NCI-H748 (cell line): ENCODE results near the gene LRP4.
A peak's percentile ranks its signal among the peaks of the same experiment; 100 is the strongest.

Source experiments
- DNase-seq: peaks from one replicate; lab custom pipeline; 2025; ENCODE audit not compliant: unreplicated experiment; lab: John Stamatoyannopoulos, UW

LRP4 gene

GRCh38 chr11:46846510-46846830 is 71.9 kb downstream of the LRP4 start:
- no peak for DNase-seq

- peak; percentile 95 for DNase-seq
Observed at GRCh38 chr11:46845740-46846509, 72.4 kb downstream of the LRP4 start, which contains the start of gene CKAP5. Gene CKAP5 (minus strand): TSS chr11:46846280. CDS start chr11:46821231, 25,049 bp downstream.

GRCh38 chr11:46845440-46845739 is 73.0 kb downstream of the LRP4 start:
- DNase-seq: no peak

DNA sequence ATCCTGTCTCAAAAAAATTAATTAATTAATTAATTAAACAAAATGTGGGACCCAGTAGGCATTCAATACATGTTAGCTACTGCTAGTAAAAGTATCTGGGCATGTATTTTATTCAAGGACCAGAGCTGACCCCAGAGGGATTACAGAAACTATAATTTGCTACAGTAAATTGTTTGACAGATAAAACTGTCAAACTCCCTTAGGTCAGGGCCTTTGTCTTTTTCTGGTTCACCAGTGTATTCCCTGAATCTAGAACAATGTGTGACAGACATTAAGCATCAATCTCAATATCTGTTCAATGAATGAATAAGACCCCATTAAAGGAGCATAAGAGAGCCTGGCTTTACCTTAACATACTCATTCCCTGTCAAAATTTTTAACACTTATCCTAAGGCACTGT is 78.2 kb downstream of the LRP4 start:
- DNase-seq: no peak

- no peak for DNase-seq
Observed at GRCh38 chr11:46838501-46838900, 79.8 kb downstream of the LRP4 start.

DNA sequence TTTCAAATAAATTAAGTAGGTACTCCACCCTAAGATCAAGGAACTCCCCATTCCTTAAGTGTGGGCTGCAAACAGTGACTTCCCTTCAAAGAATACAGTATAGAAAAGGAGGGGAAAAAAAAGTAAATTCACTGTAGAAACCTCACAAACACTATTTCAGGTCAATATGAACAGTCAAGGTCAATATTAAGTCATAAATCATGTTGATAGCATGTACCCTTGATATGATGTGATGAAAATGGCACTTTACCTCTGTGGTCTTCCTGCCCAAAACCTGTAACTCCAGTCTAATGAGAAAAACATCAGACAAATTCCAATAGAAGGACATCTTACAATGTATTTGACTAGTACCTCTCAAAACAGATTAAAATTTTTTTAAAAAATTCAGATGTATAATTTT is 80.5 kb downstream of the LRP4 start:
- DNase-seq: no peak

DNA sequence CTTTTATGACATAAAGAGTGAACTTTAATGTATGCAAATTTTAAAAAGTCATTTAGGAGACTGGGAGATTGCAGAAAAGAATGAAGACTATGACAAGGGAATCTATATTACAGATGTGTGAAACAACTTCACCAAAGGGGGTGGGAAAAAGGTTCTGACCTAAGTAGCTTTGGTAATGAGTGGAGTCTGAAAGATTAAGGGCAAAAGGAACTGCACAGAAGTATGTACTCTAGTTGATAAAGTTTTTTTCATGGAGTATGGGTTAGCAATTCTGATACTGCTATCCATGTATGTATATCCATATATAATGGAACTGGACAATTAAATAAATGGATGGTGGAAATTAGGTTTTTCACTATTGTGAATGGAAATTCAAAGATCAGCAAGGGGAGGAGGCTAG is 81.5 kb downstream of the LRP4 start:
- no peak for DNase-seq

- no peak for DNase-seq
Observed at GRCh38 chr11:46836431-46836830, 81.9 kb downstream of the LRP4 start.

- no peak for DNase-seq
Observed at GRCh38 chr11:46835897-46836296, 82.5 kb downstream of the LRP4 start.

DNA sequence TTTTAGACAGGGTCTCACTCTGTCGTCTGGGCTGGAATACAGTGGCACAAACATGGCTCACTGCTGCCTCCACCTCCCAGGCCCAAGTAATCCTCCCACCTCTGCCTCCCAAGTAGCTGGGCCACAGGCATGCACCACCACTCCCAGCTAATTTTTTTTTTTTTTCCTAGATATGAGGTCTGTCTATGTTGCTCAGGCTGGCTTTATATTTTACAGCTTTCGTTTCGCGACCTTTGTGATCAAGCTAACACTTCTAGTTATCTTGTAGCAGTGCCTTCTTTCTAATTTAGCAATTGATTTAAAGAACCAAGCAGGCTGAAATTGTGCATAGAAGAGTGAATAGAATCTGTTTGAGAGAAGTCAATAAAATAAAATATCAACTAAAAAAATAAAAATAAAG is 83.5 kb downstream of the LRP4 start:
- DNase-seq: no peak

DNA sequence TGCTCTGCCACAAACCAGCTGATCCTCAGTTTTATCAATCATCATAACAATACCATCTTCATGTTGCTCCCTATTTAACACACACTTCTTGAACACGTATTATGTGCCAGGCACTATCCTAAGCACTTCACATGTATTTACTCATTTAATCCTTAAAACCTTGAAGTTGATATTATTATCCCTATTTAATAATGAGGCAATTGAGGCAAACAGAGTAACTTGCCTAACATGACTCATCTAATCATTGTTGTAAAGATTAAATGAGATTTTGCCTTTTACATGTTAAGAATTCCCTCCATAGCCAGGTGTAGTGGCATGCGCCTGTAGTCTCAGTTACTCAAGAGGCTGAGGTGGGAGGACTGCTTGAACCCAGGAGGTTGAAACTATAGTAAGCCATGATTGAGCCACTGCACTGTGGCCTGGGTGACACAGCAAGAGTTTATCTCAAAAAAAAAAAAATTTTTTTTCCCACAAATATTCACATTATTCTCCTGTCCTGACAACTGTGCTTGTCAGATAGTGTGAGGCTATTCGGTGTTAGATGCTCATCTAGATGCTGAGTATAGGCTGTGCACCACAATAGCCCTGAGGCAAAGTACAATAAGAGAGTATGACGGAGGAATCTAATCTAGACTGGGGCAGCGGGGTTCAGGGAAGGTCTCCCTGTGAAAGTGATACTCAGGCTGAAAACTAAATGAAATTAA is 85.7 kb downstream of the LRP4 start:
- DNase-seq: no peak

DNA sequence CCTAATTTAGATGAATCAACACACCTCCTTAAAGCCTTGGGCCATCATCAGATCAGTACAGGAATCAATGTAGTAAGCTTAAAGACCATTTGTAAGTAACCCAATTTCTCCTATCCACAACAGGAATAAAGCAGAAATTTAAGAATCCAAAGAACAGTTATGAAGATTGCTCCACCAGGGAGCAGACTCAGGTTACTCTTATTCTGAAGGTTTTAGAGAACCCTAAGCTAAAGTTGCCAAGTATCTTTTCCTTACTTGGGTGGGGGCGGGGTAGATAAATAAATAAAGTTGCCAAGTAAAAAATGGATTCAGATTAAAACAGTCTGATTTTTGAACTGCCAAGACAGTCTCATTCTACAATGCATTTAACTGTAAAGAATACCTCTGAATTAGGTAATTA is 90.4 kb downstream of the LRP4 start:
- DNase-seq: no peak

DNA sequence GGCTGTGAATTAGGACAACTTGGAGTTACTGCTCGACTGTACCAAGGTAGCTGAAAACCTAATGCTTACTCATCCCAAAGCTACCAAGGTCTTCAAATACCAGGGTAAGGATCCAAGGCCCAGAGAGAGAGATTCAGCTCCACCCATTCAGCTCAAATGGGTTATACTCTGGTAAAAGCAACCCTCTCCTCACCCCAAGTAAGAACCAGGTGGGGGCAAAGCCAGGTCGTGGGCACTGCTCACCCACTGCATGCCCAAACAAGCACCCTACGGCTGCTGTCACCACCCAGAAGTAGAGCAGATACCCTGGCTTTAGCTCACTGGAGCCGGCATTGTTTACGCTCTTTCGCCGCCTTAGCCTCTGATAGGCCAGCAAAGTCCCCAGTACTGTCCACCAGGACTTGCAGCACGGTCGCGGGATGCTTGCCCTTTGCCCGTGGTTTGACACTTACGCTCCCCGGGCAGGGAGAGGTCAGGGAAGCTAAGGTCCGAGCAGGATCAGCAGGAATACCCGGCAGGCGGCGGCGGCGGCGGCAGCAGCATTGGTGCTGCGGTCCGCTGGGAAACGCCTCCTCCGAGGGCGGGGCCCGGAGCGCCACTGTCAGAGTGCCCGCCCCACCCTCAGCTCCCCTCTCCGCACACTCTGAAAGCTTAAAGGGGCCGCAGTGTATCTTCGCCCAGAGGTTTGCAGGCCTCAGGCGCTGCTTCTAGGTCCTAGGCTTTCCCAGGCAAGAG is 91.9 kb downstream of the LRP4 start:
- DNase-seq: peak; percentile 79

DNA sequence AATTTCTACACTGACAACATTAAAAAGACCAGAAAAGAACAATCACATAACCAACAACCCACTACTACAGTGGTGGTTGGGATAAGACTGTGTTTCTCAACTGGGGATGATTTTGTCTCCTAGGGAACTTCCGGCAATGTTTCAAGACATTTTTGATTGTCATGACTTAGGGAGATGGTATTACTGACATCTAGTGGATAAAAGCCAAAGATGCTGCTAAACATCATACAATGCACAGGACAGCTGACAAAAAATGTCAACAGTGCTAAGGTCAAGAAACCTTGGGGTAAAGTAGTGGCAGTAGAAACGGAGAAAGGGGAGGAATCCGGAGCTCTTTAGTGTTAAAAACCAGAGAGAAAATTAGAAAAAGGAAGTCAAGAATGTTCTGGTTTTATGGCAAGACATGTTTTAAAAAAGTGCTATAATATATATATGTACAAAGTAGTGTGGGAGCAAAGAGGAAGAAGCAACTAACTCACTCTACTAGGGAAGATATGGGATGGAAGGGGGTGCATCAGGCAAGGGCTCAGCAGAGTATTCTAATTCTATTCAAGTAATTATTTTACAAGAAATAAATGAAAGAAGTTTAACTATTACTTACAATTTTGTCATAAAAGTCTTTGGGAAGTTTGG is 109.4 kb downstream of the LRP4 start:
- peak; percentile 20 for DNase-seq
